GM12874 (cell line): ENCODE data around the gene ASAP2.

Source experiments
- TF ChIP-seq, protein P1 (sequence below): IDR thresholded peaks from 2 replicates; pipeline ENCODE4 v1.5.1; 2011; ENCODE audit warnings: low read depth, mild to moderate bottlenecking, control low read depth, low read length, moderate library complexity; ENCODE audit not compliant: insufficient read depth

ASAP2 gene

DNA sequence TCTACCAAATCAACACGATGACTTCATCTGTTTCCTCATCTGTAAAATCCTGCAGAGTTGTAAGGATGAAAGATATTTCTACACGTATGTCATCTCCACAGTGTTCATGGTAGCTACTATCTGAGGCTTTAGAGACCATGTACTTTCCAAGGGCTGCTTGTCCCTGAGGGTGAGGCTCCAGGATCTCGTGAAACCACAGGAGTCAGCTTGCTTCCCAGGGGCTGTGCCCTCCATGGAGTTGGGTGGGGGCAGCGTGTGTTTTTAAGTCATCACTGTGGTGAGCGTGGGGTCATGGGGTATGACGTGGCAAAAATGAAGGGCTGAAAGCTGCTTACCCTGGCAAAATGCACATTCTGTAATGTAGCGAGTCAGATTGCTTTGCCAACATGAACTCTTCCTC, 81.6 kb downstream of the ASAP2 start:
- TF ChIP-seq, protein P1, sequence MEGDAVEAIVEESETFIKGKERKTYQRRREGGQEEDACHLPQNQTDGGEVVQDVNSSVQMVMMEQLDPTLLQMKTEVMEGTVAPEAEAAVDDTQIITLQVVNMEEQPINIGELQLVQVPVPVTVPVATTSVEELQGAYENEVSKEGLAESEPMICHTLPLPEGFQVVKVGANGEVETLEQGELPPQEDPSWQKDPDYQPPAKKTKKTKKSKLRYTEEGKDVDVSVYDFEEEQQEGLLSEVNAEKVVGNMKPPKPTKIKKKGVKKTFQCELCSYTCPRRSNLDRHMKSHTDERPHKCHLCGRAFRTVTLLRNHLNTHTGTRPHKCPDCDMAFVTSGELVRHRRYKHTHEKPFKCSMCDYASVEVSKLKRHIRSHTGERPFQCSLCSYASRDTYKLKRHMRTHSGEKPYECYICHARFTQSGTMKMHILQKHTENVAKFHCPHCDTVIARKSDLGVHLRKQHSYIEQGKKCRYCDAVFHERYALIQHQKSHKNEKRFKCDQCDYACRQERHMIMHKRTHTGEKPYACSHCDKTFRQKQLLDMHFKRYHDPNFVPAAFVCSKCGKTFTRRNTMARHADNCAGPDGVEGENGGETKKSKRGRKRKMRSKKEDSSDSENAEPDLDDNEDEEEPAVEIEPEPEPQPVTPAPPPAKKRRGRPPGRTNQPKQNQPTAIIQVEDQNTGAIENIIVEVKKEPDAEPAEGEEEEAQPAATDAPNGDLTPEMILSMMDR = no peak

DNA sequence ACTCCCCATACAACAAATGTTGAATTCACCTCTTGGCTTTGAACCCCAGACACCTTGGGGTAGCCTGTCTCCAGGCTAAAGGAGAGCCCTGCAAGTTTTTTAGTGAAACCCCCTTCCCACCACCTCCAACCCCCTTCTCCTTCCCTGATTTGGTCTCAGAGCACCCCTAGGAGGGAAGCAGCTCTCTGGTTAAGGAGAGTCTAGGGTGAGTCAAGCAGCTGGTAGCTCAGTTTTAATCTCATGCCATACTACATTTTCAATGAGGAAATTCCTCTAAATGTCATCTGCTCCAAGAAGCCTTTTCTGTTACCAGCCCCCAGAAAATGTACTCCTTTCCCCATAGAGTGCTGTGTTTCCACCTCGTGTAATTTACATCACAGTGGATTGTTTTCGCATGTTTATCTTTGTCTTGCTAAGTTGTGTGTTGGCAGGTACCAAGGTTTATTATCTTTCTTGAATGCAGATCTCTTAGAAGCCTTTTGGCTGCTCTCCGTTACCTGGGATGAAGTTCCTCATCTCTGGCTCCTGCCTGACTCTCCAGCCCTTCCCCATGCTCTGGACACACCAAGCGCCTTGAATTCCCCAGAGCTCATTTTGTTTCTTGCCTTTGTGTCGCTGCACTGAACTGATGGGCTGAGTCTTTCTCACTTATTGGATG, 82.2 kb downstream of the ASAP2 start:
- TF ChIP-seq, protein P1 = no peak

DNA sequence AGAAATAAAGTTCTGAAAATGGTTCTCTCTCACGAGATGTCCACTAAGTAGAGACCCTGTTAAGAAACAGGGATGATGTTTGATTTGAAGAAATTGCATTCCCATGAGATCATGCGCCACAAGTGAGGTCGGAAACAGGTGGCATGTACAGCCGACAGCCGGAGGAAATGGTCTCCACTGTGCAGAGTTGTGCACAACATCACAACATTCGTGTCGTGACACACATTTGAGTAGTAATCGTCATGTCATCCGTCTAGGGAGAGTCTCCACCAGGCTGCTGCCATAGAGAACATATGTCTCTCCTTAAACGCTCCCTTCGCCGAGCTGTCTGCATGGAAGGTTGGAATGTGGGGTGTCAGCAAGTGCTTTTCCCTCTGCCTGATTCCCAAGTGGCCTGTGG, 84.7 kb downstream of the ASAP2 start:
- TF ChIP-seq, protein P1 = no peak

DNA sequence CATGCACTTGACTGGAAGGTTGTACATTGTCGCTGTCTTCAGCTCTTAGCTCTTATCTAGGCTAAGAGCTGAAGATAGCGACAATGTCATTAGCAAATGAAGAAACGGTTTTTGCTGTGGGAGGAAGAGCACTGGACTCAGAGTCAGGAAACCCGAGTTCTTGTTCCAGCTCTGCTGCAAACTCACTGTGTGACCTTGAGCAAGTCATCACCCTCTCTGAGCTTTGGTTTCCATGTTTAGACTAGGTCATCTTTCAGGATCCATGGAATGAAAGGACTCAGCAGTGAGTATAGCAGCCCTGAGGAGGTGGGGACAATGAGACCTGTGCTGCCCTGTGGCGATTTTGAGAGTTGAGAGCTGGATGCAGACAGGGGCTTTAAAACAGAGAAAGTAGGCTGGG, 85.3 kb downstream of the ASAP2 start:
- TF ChIP-seq, protein P1 = no peak

DNA sequence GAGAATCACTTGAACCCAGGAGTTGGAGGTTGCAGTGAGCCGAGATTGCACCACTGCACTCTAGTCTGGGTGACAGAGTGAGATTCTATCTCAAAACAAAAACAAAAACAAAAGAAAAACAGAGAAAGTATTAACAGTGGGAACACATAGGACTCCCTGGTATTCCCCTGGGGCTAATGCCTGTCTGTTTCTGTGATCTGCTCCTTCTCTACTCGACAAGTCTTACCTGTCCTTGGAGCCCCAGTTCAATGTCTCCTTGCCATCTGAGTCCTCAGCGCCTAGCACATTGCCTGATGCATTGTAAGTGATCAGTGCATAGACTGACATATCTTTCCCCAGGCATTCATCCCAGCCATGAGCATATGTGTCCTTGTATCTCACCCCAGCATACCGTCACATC, 85.8 kb downstream of the ASAP2 start:
- TF ChIP-seq, protein P1 = no peak

DNA sequence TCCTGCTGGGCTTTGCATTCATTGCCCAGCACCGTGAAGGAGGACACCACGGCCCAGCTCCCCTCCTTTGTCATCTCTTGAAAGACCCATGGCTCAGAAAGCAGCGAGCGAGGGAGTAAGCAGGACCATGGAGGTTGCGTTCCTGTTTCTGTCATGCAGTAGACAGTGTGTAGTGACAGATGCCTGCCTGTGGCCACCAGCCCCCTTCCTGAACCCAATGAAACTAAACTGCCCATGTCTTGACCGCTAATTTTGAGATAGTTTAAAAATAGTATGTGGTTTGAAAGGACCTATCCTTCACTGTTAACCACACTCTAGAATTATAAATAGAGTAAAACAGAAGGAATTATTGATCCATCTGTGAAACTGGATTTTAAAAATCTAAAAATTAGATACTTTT, 88.2 kb downstream of the ASAP2 start:
- TF ChIP-seq, protein P1 = no peak

DNA sequence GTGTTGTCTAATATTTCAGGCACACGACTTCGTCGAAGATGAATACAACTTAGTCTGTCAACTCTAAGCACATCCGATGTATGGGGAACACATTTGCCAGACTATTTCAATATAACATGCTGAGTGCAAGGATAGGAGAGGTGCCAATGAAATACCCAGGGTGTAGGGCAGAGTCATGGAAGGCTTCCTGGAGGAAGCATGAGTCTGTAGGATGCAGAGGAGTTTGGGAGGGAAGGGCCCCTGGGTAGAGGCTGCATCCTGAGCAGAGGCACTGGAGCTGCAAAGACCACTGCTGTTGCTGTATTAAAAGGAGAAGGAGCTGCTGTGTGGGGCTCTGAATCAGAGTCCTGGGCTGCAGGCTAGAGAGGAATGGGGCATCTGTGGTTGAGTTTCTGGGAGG, 89.9 kb downstream of the ASAP2 start:
- TF ChIP-seq, protein P1 = no peak
